ENCODE data around the gene TMEM269.
"Not testable (repeated sequence)": the region's sequence is repeated elsewhere in the genome, so short reads cannot be mapped to it uniquely, and the experiment has no call there.

TMEM269 gene

DNA sequence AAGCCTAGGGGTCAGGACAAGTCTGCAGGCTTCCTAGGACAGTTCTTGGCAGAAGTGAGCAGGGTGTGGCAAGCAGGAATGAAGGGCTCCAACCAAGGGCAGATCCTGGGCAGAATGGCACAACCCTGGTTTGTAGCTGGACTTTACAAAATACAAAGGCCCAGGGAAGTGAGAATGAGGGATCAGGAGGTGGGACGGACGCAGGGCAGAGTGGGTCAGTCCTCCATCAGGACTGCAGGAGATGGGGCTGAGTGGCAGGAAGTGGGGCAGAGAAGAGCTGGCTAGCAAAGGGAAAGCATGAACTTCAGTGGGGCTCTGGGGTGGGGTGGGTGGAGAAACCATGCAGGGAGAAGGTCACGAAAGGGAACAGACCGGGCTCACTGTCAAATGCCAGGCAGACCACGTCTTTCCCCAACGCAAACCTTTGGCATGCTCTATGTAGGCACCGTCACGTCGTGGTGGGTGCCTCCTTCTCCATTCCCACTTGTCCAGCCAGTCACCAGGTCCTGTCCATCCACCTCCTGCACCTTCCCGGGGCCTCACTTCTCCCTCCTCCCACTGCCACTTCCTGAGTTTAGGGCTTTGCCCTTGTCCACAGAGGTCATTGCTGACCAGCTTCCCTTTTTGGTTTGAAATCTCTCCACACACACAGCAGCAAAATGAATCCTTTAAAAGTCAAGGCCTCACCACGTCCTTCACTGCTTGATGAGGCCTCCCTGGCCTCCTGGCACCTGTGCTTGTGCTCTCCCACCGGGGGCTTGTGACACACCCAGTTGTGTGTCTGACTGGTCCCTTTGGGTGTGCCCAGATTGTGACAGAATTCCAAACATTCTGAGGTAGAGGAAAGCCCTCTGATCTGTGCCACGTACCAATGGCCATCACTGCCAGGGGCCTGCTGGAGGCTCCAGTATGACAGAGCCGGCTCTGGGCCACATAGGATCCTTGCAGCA lies 36.1 kb upstream of the TMEM269 start:
- Histone ChIP-seq H3K79me2 (ENCODE audit: control insufficient read depth, insufficient read depth, low read length, unreplicated experiment) (no peaks in the 10 kb centered on the region), H3K36me3 (ENCODE audit: insufficient read depth, low read length) (peaks cover 13% of the 10 kb centered on the region), H3K27ac (ENCODE audit: low read depth, low read length) (no peak overlapping the region)

DNA sequence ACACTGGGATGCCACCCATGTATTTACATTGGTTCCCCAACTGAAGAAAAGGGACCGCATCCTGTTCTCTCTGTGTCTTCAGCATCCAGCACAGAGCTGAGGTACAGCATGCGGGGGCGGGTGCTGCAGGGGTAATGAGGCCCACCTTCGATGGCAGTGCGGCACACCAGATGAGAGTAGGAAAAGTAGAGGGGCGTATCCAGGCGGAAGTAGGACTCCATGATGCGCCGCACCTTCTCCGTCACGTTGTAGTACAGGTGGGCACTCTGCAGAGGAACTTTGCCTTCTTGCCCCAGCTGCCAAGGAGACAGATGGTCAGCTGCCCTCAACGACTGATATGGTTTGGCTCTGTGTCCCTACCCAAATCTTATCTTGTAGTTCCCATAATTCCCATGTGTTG lies 34.8 kb upstream of the TMEM269 start:
- peaks cover 16% of the 10 kb centered on the region for H3K36me3 ChIP-seq (ENCODE audit: insufficient read depth, low read length)
- H3K79me2 ChIP-seq (ENCODE audit: control insufficient read depth, insufficient read depth, low read length, unreplicated experiment), result no peaks in the 10 kb centered on the region
- peaks cover 9% of the 10 kb centered on the region for H3K4me1 ChIP-seq (ENCODE audit: control insufficient read depth, insufficient read depth, low read length, unreplicated experiment)
- no peaks in the 10 kb centered on the region for H3K27me3 ChIP-seq (ENCODE audit: insufficient read depth, low read length)
- H2AFZ ChIP-seq (ENCODE audit: low read length, unreplicated experiment), result no peak overlapping the region
- no peak overlapping the region for H3K27ac ChIP-seq (ENCODE audit: low read depth, low read length)
- H3K4me3 ChIP-seq (ENCODE audit: low read depth, low read length), result no peak overlapping the region

More for the DNA sequence above, 36.1 kb upstream of the TMEM269 start:
- no peak overlapping the region for H3K4me3 ChIP-seq (ENCODE audit: low read depth, low read length)
- H3K4me1 ChIP-seq (ENCODE audit: control insufficient read depth, insufficient read depth, low read length, unreplicated experiment), result peaks cover 9% of the 10 kb centered on the region
- no peak overlapping the region for H2AFZ ChIP-seq (ENCODE audit: low read length, unreplicated experiment)
- H3K27me3 ChIP-seq (ENCODE audit: insufficient read depth, low read length), result no peaks in the 10 kb centered on the region

DNA sequence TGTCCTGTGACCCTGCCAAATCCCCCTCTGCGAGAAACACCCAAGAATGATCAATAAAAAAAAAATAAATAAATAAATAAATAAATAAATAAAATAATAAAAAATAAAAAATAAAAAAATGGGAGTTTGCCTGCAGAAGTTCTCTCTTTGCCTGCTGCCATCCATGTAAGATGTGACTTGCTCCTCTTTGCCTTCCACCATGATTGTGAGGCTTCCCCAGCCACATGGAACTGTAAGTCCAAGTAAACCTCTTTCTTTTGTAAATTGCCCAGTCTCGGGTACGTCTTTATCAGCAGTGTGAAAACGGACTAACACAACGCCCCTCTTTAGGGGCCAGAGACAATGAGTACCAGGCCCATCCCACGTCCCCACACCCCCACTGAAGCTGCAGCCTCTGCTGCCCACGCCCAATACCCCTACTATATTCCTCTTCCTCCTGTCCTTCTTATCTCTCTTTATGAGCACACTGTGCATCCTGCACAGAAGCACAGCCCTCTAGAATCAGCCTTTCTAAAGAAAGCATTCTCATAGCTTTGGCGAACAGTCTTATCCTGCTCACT lies 33.2 kb upstream of the TMEM269 start:
- not testable (repeated sequence) for H2AFZ ChIP-seq (ENCODE audit: low read length, unreplicated experiment); H3K4me1 ChIP-seq (ENCODE audit: control insufficient read depth, insufficient read depth, low read length, unreplicated experiment); H3K27me3 ChIP-seq (ENCODE audit: insufficient read depth, low read length); H3K4me3 ChIP-seq (ENCODE audit: low read depth, low read length); H3K27ac ChIP-seq (ENCODE audit: low read depth, low read length); H3K79me2 ChIP-seq (ENCODE audit: control insufficient read depth, insufficient read depth, low read length, unreplicated experiment)
- peaks cover 18% of the 10 kb centered on the region for H3K36me3 ChIP-seq (ENCODE audit: insufficient read depth, low read length)

DNA sequence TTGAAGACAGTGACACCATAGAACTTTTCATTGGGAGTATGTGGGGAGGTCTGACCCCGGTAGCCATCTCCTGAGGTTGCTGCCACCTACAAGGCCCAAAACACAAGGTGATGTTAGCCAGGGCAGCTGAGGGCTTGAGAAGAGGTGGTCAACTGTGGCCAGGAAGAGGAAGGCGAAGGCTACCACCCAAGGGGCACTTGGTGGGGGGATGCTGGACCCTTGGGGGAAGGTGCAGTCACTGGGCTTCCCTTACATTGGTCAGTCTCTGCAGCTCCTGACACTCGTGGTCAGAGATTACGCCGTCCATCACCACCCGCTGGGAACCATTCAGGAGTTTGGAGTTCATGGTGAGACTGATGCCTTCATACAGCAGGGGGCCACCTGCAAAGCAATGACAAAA lies 32.5 kb upstream of the TMEM269 start:
- no peak overlapping the region for H2AFZ ChIP-seq (ENCODE audit: low read length, unreplicated experiment)
- no peaks in the 10 kb centered on the region for H3K79me2 ChIP-seq (ENCODE audit: control insufficient read depth, insufficient read depth, low read length, unreplicated experiment)
- H3K27ac ChIP-seq (ENCODE audit: low read depth, low read length), result peak overlapping the region; percentile 73; the same call in 1 of the 2 replicates
- peaks cover 9% of the 10 kb centered on the region for H3K4me1 ChIP-seq (ENCODE audit: control insufficient read depth, insufficient read depth, low read length, unreplicated experiment)
- peaks cover 20% of the 10 kb centered on the region for H3K36me3 ChIP-seq (ENCODE audit: insufficient read depth, low read length)
- no peak overlapping the region for H3K4me3 ChIP-seq (ENCODE audit: low read depth, low read length)
- H3K27me3 ChIP-seq (ENCODE audit: insufficient read depth, low read length), result no peaks in the 10 kb centered on the region

DNA sequence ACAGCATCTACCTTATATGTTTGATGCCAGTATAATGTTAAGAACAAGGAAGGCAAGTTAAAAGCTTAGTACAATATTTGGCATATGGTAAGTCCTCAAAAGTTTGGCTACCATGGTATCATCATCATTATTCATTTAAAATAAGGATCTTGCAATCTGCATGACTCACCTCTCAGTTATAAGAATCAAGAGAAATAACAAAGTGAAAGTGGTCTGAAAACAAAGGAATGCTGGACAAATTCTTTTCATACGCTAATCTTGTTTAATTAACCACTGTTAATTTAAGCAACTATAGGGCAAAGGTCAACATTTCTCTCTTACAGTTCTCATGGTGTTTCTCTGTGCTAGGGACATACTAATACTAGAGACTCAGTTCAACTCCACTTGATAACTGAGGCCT lies 31.7 kb upstream of the TMEM269 start:
- H3K4me3 ChIP-seq (ENCODE audit: low read depth, low read length), result peak overlapping the region; percentile 55; the same call in 1 of the 2 replicates
- peak overlapping the region; percentile 73 for H3K27ac ChIP-seq (ENCODE audit: low read depth, low read length)
- H3K36me3 ChIP-seq (ENCODE audit: insufficient read depth, low read length), result peaks cover 20% of the 10 kb centered on the region
- H3K27me3 ChIP-seq (ENCODE audit: insufficient read depth, low read length), result no peaks in the 10 kb centered on the region
- H2AFZ ChIP-seq (ENCODE audit: low read length, unreplicated experiment), result peak overlapping the region; percentile 64
- H3K4me1 ChIP-seq (ENCODE audit: control insufficient read depth, insufficient read depth, low read length, unreplicated experiment), result peaks cover 9% of the 10 kb centered on the region
- no peaks in the 10 kb centered on the region for H3K79me2 ChIP-seq (ENCODE audit: control insufficient read depth, insufficient read depth, low read length, unreplicated experiment)

DNA sequence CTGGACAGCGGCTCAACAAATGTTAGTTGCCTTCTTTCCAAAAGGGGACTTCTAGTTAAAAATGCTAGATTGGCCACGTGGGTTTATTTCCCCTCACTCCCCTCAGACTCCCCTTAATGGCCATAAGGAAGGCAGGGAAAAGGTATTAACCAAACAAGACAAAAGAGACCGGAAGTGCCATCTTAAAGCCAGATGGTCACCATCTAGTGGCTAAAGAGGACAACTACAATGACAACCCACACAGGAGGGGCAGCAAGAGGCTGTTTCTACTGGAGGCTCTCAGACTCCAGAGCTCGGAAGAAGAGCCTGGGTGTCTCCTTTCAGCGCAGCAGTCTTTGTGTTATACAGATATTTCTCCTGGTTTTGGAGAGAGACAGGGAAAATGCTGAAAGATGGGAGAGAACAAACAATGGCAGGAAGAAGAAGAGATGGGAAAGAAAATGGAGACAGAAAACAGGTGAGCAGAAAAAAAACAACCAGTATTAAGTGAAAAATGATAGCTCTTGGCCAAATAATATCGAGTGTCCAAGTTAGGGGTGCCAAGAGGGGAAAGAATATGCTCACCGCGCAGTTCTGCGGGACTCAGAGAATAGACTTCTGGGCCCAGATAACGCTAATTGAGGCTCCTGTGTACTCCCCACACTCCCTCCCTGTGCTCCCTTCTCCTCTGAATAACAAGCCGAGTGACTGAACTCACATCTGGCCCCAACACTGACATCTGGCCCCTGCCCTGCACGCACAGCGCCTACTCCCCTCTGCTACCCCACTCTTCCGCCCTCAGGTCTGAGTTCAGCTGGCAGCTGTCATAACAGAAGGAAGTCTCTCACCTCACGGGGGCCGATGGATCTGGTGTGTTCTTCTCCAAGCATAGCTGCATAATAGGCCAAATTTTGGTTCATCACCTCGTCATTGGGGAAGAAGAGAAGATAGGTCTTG lies 27.6 kb upstream of the TMEM269 start:
- no peak overlapping the region for H3K27ac ChIP-seq (ENCODE audit: low read depth, low read length)
- no peak overlapping the region for H3K4me3 ChIP-seq (ENCODE audit: low read depth, low read length)
- no peak overlapping the region for H2AFZ ChIP-seq (ENCODE audit: low read length, unreplicated experiment)

DNA sequence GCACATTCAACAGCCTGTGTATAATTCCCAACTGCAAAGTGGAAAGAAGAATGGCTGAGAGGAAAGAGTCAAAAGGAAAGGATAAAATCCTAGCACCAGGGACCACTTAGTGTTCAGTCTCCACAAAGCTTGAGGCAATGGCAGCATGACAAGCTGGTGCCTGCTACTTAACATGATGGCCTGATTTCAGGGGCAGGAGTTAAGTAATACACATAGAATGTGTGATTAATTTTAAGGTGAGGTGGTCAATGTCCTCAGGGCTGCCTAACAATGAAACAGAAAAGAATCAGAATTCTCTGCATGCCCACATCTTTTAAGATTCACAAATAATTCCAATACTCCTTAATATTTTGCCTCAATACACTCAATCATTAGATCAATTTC lies 26.9 kb upstream of the TMEM269 start:
- Histone ChIP-seq H2AFZ (ENCODE audit: low read length, unreplicated experiment) (no peak overlapping the region), H3K4me1 (ENCODE audit: control insufficient read depth, insufficient read depth, low read length, unreplicated experiment) (peaks cover 6% of the 10 kb centered on the region), H3K27ac (ENCODE audit: low read depth, low read length) (no peak overlapping the region), H3K79me2 (ENCODE audit: control insufficient read depth, insufficient read depth, low read length, unreplicated experiment) (peaks cover 9% of the 10 kb centered on the region), H3K4me3 (ENCODE audit: low read depth, low read length) (no peak overlapping the region), H3K36me3 (ENCODE audit: insufficient read depth, low read length) (peaks cover 23% of the 10 kb centered on the region), H3K27me3 (ENCODE audit: insufficient read depth, low read length) (no peaks in the 10 kb centered on the region)

More for the DNA sequence above, 27.6 kb upstream of the TMEM269 start:
- peaks cover 9% of the 10 kb centered on the region for H3K4me1 ChIP-seq (ENCODE audit: control insufficient read depth, insufficient read depth, low read length, unreplicated experiment)
- H3K79me2 ChIP-seq (ENCODE audit: control insufficient read depth, insufficient read depth, low read length, unreplicated experiment), result peaks cover 3% of the 10 kb centered on the region
- peaks cover 29% of the 10 kb centered on the region for H3K36me3 ChIP-seq (ENCODE audit: insufficient read depth, low read length)
- no peaks in the 10 kb centered on the region for H3K27me3 ChIP-seq (ENCODE audit: insufficient read depth, low read length)

DNA sequence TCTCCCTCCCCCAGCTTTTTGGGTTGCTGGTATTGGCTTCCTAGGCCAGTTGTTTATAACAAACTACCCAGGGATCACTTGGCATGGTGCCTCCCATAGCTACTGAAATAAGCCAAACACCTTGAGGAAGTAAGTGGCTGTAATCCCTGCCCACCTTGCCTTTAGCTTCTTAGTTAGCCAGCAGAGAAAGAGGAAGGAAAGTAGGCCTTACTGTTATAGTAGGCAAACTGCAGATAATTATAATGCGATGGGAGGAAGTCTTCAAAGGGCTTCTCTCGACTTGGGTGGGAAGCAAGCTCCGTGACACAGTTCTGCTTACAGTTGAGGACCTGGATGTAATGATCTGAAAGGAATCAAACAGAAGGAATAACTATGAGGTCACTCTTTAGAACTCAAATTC lies 26.1 kb upstream of the TMEM269 start:
- H3K79me2 ChIP-seq (ENCODE audit: control insufficient read depth, insufficient read depth, low read length, unreplicated experiment), result peaks cover 16% of the 10 kb centered on the region
- H3K36me3 ChIP-seq (ENCODE audit: insufficient read depth, low read length), result peaks cover 23% of the 10 kb centered on the region
- H3K27ac ChIP-seq (ENCODE audit: low read depth, low read length), result no peak overlapping the region
- no peaks in the 10 kb centered on the region for H3K27me3 ChIP-seq (ENCODE audit: insufficient read depth, low read length)
- H3K4me3 ChIP-seq (ENCODE audit: low read depth, low read length), result no peak overlapping the region
- no peak overlapping the region for H2AFZ ChIP-seq (ENCODE audit: low read length, unreplicated experiment)
- no peaks in the 10 kb centered on the region for H3K4me1 ChIP-seq (ENCODE audit: control insufficient read depth, insufficient read depth, low read length, unreplicated experiment)

DNA sequence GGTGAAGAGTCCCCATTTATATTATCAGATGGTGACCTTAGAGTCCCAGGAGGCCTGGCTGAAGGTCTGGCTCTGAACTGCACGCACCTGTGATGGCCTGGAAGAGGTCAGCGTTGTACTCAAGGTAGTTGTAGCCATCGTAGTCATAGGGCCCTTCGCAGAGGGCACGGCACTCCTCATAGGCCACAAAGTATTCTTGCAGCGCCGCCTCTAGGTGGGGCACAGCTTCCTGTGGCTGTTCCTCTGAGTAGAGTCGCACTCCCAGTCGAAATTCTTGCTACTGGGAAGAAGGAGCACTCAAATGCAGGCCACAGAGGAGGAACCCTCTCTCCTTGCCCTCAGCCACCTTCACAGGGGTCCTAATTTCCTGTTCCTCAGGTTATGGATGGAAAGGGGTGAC lies 25.7 kb upstream of the TMEM269 start:
- peaks cover 23% of the 10 kb centered on the region for H3K36me3 ChIP-seq (ENCODE audit: insufficient read depth, low read length)
- no peaks in the 10 kb centered on the region for H3K4me1 ChIP-seq (ENCODE audit: control insufficient read depth, insufficient read depth, low read length, unreplicated experiment)
- no peak overlapping the region for H3K27ac ChIP-seq (ENCODE audit: low read depth, low read length)
- H2AFZ ChIP-seq (ENCODE audit: low read length, unreplicated experiment), result no peak overlapping the region
- peaks cover 21% of the 10 kb centered on the region for H3K79me2 ChIP-seq (ENCODE audit: control insufficient read depth, insufficient read depth, low read length, unreplicated experiment)
- H3K27me3 ChIP-seq (ENCODE audit: insufficient read depth, low read length), result no peaks in the 10 kb centered on the region
- H3K4me3 ChIP-seq (ENCODE audit: low read depth, low read length), result no peak overlapping the region

DNA sequence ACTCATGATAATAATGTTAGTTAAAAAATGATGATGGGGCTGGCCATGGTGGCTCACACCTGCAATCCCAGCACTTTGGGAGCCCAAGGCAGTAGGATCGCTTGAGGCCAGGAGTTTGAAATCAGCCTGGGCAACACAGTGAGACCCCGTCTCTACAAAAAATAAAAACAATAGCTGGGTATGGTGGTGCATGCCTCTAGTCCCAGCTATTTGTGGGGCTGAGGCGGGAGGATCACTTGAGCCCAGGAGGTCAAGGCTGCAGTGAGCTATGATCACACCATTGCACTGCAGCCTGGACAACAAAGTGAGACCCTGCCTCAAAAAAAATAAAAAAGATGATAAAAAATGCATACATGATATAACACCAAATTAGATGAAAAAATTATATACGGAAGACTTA lies 23.2 kb upstream of the TMEM269 start:
- Histone ChIP-seq H3K27ac (ENCODE audit: low read depth, low read length) (no peak overlapping the region), H3K4me1 (ENCODE audit: control insufficient read depth, insufficient read depth, low read length, unreplicated experiment) (peaks cover 6% of the 10 kb centered on the region), H3K36me3 (ENCODE audit: insufficient read depth, low read length) (peaks cover 19% of the 10 kb centered on the region; the same call in 1 of the 2 replicates), H3K27me3 (ENCODE audit: insufficient read depth, low read length) (no peaks in the 10 kb centered on the region), H2AFZ (ENCODE audit: low read length, unreplicated experiment) (no peak overlapping the region), H3K4me3 (ENCODE audit: low read depth, low read length) (no peak overlapping the region), H3K79me2 (ENCODE audit: control insufficient read depth, insufficient read depth, low read length, unreplicated experiment) (peaks cover 45% of the 10 kb centered on the region)

Measured in ACC112 (cell line).